ENCODE measurements around the gene KCNMA1. TPM values are rescaled to one million over a fixed set of nuclear protein-coding genes. Genes with fewer than 3 reads are reported as not detected.
A peak's percentile ranks its signal among the peaks of the same experiment; 100 is the strongest.

KCNMA1 gene
- total and polyA plus RNA-seq, 9 of the 15 experiments (the other 6 are each of a cell fraction or from before 2014, with no cell fraction given): 0.01 to 0.95 (median 0.15) TPM; not detected in 4

DNA sequence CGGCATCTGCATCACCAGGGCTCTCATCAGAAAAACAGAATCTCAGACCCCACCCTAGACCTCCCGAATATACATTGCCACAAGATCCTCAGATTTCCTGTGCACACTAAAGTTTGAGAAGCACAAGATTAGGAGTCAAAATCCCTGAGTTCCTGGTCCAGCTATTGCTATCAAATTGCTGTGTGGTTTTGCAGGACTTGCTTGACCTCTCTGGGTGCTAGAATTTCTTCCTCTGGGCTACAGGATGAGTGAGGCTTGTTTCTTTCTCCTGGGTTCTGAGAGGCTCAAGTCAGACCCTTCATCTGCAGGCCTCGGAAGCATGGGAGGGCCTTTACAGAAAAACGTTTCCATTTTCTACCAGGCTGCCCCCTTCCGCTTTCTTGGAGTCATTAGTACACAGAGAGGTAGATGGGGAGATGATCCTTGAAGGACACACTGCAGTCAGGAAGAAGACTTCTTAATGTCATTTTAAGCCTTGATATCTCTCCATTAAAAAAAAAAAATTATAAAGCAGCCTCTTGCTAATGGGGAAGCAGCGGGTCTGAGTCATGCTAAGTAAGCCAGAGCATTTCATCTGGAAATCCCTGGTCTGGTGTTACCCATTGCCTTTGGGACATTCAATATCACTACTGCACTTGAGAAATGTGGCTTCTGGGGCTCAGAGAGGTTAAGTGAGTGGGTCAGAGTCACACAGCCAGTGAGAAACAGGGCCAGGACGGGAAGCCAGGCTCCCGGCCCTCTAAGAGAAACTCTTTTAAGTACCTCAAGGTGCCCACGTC is 173.5 kb downstream of the KCNMA1 start:
- POLR2A ChIA-PET: interaction anchor here (0.5 kb wide), 1 partner anchor 136 kb away, joined by 3 read pairs; no protein-coding TSS in a partner anchor
- intact Hi-C loops (cut with micrococcal nuclease): no loop called here
- DNase-seq (ENCODE audit: extremely low read depth in 1 of 4, low spot score in 3 of 4) (no peak), FAIRE-seq (peak; percentile 48), ATAC-seq (no peak)
- Histone ChIP-seq H3K4me1 (replicated peaks in 1 of 2; ENCODE audit: control insufficient read depth in 2 of 2, insufficient read depth in 2 of 2, low read length in 2 of 2) (no peaks in the 10 kb centered on the region), H3K4me2 (ENCODE audit: insufficient read depth, low read length) (no peak overlapping the region), H3K9me3 (replicated peaks; ENCODE audit: control insufficient read depth, insufficient read depth, low read depth, low read length) (no peaks in the 10 kb centered on the region), H3K4me3 (no peak overlapping the region), H2AFZ (ENCODE audit: low read depth, low read length) (no peak overlapping the region), H3K27ac (ENCODE audit: extremely low read depth, low read depth, low read length) (no peak overlapping the region), H3K36me3 (ENCODE audit: control insufficient read depth, insufficient read depth, low read length) (no peaks in the 10 kb centered on the region), H3K27me3 (ENCODE audit: control insufficient read depth in 2 of 2, insufficient read depth in 2 of 2, low read length in 2 of 2) (no peaks in the 10 kb centered on the region), H4K20me1 (replicated peaks; ENCODE audit: control insufficient read depth, insufficient read depth, low read length) (0 out of 2 replicates have a peak, but pooled peaks cover 2% of the 10 kb centered on the region), H3K79me2 (ENCODE audit: control insufficient read depth, insufficient read depth, low read length) (no peaks in the 10 kb centered on the region), H3K9me1 (ENCODE audit: control insufficient read depth, insufficient read depth, low read length) (no peaks in the 10 kb centered on the region), H3K9ac (ENCODE audit: insufficient read depth in 1 of 2, low read depth in 2 of 2, low read length in 2 of 2) (no peak overlapping the region)
- CTCF ChIA-PET (ENCODE audit: low intra/inter-chr PET ratio): no interaction called here
- 2% methylated on average over 9 of the region's 9 CpGs for whole genome bisulfite sequencing (ENCODE audit: insufficient coverage, low coverage, missing lambda C conversion rate)
- TF ChIP-seq BRD9 (IDR thresholded peaks at IDR 0.05; ENCODE audit: low read depth, partially characterized antibody) (peak; percentile 75), MTA3 (IDR thresholded peaks at IDR 0.05; ENCODE audit: borderline replicate concordance) (no peak), RBM25 (IDR thresholded peaks at IDR 0.05; ENCODE audit: low read depth, low read length, severe bottlenecking) (peak; percentile 90), EGR1 (conservative IDR thresholded peaks at IDR 0.05) (no peak), ZFP36 (IDR thresholded peaks at IDR 0.05; ENCODE audit: low read depth, low read length, partially characterized antibody) (peak; percentile 74), ZNF780A (CRISPR knock-in tag; IDR thresholded peaks at IDR 0.05) (no peak), HNRNPK (IDR thresholded peaks at IDR 0.05; ENCODE audit: low read depth, low read length, poor library complexity, severe bottlenecking) (no peak)
- in situ Hi-C loops (cut with MboI): no loop called here
- BruUV-seq (replicated peaks): no TSS peak
